ENCODE data around the gene NME4.

The NME4 gene

DNA sequence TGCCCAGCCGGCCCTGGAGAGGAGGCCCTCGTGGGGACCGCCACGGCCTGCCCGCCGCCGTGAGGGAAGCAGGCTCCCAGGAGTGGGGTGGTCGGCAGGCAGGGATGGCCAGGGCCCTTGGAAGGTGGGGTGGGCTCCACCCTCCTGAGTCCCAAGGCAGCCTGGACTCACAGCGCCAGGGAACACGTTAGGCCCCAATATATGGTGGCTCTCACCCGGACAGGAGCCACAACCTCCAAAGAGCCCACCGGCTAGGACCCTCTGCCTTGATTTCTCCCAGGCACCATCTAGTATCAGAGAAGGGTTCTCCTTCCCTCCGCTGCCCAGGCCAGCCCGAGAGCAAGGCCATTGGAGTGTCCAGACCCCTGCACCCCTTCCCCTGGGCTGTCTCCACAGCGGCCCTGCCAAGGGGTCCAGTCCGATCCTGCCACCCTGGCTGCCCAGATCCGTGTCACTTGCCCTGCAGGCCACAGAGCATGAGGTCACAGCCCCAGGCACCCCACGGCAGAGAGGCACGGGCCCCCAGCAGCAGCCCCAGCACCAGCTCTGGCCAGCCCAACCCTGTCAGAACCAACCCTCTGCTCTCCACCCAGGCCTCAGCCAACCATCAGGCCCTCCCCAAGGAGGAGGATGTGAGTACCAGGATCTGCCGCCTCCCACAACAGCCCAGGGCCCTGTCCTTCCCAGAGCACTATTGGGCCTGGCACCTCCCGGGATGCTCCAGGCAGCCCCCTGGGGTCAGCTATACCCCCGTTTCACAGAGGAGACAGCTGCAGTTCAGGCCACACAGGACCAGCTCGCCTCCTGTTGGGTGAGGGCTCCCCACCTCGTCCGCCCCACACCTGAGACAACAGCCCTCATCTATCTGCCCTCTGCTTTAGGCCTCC, 43.4 kb upstream of the NME4 start:
- Histone ChIP-seq H3K36me3 (replicated peaks; ENCODE audit: low read depth, low read length) (peaks cover 6% of the 10 kb centered on the region), H3K4me1 (ENCODE audit: low read length) (peaks cover 5% of the 10 kb centered on the region), H2AFZ (ENCODE audit: low read depth, low read length) (no peak overlapping the region)

DNA sequence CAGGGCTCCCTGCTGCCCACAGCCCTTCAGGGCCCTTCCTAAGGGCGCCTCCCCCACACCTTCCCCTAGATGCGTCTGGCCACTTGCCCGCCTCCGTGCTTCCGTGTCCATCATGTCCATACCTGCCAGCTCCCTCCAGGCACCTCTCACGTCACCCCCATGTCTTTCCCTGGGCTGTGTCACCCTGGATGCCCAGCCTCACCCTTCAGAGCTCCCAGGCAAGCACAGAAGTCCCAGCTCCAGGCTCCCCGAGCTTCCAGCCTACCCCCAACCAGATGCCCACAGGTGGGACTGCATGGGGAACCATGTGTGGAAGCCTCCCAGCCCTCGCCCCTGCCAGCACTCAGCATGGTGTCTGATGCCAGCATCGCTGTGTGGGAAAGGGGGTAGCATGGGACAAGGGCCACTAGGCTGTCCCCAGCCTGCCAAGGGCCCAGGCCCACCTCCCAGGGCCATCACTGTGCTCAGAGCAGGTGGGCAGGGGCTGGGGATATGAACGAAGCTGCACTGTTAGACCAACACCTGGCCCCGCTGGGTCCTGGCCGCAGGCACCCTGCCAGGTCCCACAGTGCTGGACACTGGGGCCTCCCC, 42.6 kb upstream of the NME4 start:
- Histone ChIP-seq H3K79me2 (ENCODE audit: low read length) (peaks cover 27% of the 10 kb centered on the region), H3K4me1 (ENCODE audit: low read length) (peaks cover 5% of the 10 kb centered on the region), H3K27me3 (ENCODE audit: low read depth, low read length) (no peaks in the 10 kb centered on the region), H3K4me2 (ENCODE audit: low read length) (no peak overlapping the region), H2AFZ (ENCODE audit: low read depth, low read length) (no peak overlapping the region), H3K9me3 (ENCODE audit: insufficient read depth, low read length) (no peaks in the 10 kb centered on the region), H4K20me1 (ENCODE audit: insufficient read depth, low read length) (peaks cover 6% of the 10 kb centered on the region; the same call in 1 of the 2 replicates), H3K4me3 (ENCODE audit: low read length) (no peak overlapping the region), H3K27ac (ENCODE audit: low read length) (no peak overlapping the region), H3K9ac (ENCODE audit: low read length) (no peak overlapping the region), H3K36me3 (replicated peaks; ENCODE audit: low read depth, low read length) (peaks cover 6% of the 10 kb centered on the region)
- TF ChIP-seq EZH2phosphoT487 (IDR thresholded peaks at IDR 0.05; ENCODE audit: low read depth), result no peak
- TF ChIP-seq, protein P1, sequence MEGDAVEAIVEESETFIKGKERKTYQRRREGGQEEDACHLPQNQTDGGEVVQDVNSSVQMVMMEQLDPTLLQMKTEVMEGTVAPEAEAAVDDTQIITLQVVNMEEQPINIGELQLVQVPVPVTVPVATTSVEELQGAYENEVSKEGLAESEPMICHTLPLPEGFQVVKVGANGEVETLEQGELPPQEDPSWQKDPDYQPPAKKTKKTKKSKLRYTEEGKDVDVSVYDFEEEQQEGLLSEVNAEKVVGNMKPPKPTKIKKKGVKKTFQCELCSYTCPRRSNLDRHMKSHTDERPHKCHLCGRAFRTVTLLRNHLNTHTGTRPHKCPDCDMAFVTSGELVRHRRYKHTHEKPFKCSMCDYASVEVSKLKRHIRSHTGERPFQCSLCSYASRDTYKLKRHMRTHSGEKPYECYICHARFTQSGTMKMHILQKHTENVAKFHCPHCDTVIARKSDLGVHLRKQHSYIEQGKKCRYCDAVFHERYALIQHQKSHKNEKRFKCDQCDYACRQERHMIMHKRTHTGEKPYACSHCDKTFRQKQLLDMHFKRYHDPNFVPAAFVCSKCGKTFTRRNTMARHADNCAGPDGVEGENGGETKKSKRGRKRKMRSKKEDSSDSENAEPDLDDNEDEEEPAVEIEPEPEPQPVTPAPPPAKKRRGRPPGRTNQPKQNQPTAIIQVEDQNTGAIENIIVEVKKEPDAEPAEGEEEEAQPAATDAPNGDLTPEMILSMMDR (IDR thresholded peaks at IDR 0.05; ENCODE audit: low read depth, low read length), result no peak

More for the DNA sequence above, 43.4 kb upstream of the NME4 start:
- H3K9ac ChIP-seq (ENCODE audit: low read length), result 0 out of 2 replicates have a peak overlapping the region, but pooled peaks have one; percentile 10
- H3K27me3 ChIP-seq (ENCODE audit: low read depth, low read length), result no peaks in the 10 kb centered on the region
- peaks cover 6% of the 10 kb centered on the region; the same call in 1 of the 2 replicates for H4K20me1 ChIP-seq (ENCODE audit: insufficient read depth, low read length)
- no peak overlapping the region for H3K27ac ChIP-seq (ENCODE audit: low read length)
- H3K79me2 ChIP-seq (ENCODE audit: low read length), result peaks cover 32% of the 10 kb centered on the region
- no peaks in the 10 kb centered on the region for H3K9me3 ChIP-seq (ENCODE audit: insufficient read depth, low read length)
- TF ChIP-seq, protein P1 (IDR thresholded peaks at IDR 0.05; ENCODE audit: low read depth, low read length), result no peak
- TF ChIP-seq EZH2phosphoT487 (IDR thresholded peaks at IDR 0.05; ENCODE audit: low read depth), result no peak
- H3K4me3 ChIP-seq (ENCODE audit: low read length), result peak overlapping the region; percentile 75
- H3K4me2 ChIP-seq (ENCODE audit: low read length), result peak overlapping the region; percentile 75

DNA sequence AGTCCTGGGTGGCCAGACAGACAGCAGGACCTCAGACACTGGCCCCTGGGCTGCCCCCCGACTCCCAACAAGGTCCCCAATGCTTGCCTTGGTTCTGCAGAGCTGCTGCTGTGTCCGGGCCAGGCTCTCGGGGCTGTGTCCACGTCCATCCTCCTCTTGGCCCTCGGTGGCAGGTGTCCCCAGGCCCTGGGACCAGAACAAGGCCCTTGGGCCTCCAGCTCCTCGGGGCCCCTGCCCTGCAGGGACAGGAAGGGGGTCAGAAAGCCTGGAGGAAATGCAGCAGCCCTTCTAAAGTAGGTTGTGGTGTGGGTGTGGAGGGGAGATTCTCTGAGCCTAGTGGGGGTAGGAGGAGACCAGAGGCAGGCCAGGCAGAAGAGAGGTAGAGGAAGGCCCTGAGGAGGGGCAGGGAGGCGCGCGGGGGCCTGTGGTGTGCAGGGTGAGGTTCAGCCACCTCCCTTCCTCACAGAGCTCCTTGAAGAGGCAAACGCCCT, 42.0 kb upstream of the NME4 start:
- peaks cover 5% of the 10 kb centered on the region; the same call in 1 of the 2 replicates for H4K20me1 ChIP-seq (ENCODE audit: insufficient read depth, low read length)
- no peak overlapping the region for H3K4me2 ChIP-seq (ENCODE audit: low read length)
- H3K4me1 ChIP-seq (ENCODE audit: low read length), result peaks cover 5% of the 10 kb centered on the region
- peaks cover 21% of the 10 kb centered on the region for H3K79me2 ChIP-seq (ENCODE audit: low read length)
- no peak overlapping the region for H2AFZ ChIP-seq (ENCODE audit: low read depth, low read length)
- H3K36me3 ChIP-seq (replicated peaks; ENCODE audit: low read depth, low read length), result peaks cover 6% of the 10 kb centered on the region
- no peaks in the 10 kb centered on the region for H3K27me3 ChIP-seq (ENCODE audit: low read depth, low read length)
- H3K9ac ChIP-seq (ENCODE audit: low read length), result no peak overlapping the region
- TF ChIP-seq EZH2phosphoT487 (IDR thresholded peaks at IDR 0.05; ENCODE audit: low read depth), result no peak
- TF ChIP-seq, protein P1 (IDR thresholded peaks at IDR 0.05; ENCODE audit: low read depth, low read length), result no peak
- H3K27ac ChIP-seq (ENCODE audit: low read length), result no peak overlapping the region
- no peaks in the 10 kb centered on the region for H3K9me3 ChIP-seq (ENCODE audit: insufficient read depth, low read length)
- no peak overlapping the region for H3K4me3 ChIP-seq (ENCODE audit: low read length)

- H3K4me2 ChIP-seq (ENCODE audit: low read length), result no peak overlapping the region
- no peaks in the 10 kb centered on the region for H3K36me3 ChIP-seq (replicated peaks; ENCODE audit: low read depth, low read length)
- no peak overlapping the region for H3K4me3 ChIP-seq (ENCODE audit: low read length)
- no peak overlapping the region for H3K9ac ChIP-seq (ENCODE audit: low read length)
- H3K27ac ChIP-seq (ENCODE audit: low read length), result no peak overlapping the region
- no peaks in the 10 kb centered on the region for H3K9me3 ChIP-seq (ENCODE audit: insufficient read depth, low read length)
- H4K20me1 ChIP-seq (ENCODE audit: insufficient read depth, low read length), result no peaks in the 10 kb centered on the region
- H3K4me1 ChIP-seq (ENCODE audit: low read length), result peaks cover 3% of the 10 kb centered on the region; the same call in 1 of the 2 replicates
- no peaks in the 10 kb centered on the region for H3K27me3 ChIP-seq (ENCODE audit: low read depth, low read length)
- TF ChIP-seq, protein P1 (IDR thresholded peaks at IDR 0.05; ENCODE audit: low read depth, low read length), result no peak
- TF ChIP-seq EZH2phosphoT487 (IDR thresholded peaks at IDR 0.05; ENCODE audit: low read depth), result no peak
- H2AFZ ChIP-seq (ENCODE audit: low read depth, low read length), result no peak overlapping the region
- H3K79me2 ChIP-seq (ENCODE audit: low read length), result peaks cover 4% of the 10 kb centered on the region; the same call in 1 of the 2 replicates
Observed at GRCh38 chr16:356741-357140, 40.3 kb upstream of the NME4 start.
